IPS-20b (cell line): ENCODE data around the gene COL9A3.
"Not testable (repeated sequence)": the region's sequence is repeated elsewhere in the genome, so short reads cannot be mapped to it uniquely, and the experiment has no call there.

Experiments
- H3K27ac ChIP-seq: one replicate; pipeline ENCODE4 v1.5.1; 2013; ENCODE audit warnings: low read length
- H3K27me3 ChIP-seq: 2 replicates; pipeline ENCODE4 v1.6.1; 2013; ENCODE audit warnings: mild to moderate bottlenecking, low read length, inconsistent platforms; ENCODE audit not compliant: insufficient read depth
- H3K36me3 ChIP-seq: 2 replicates; pipeline ENCODE4 v1.6.1; 2013; ENCODE audit warnings: low read depth, mild to moderate bottlenecking, inconsistent platforms, low read length, moderate library complexity; ENCODE audit not compliant: insufficient read depth
- H3K4me1 ChIP-seq: 2 replicates; pipeline ENCODE4 v1.6.1; 2013; ENCODE audit warnings: mild to moderate bottlenecking, control low read depth, inconsistent platforms, low read length, moderate library complexity; ENCODE audit not compliant: insufficient read depth
- H3K4me3 ChIP-seq: 2 replicates; pipeline ENCODE4 v1.5.1; 2013; ENCODE audit warnings: mild to moderate bottlenecking, low read length, inconsistent platforms
- H3K9ac ChIP-seq: 2 replicates; pipeline ENCODE4 v1.6.1; 2013; ENCODE audit warnings: low read depth, mild to moderate bottlenecking, inconsistent platforms, low read length, moderate library complexity
- H3K9me3 ChIP-seq: 2 replicates; pipeline ENCODE4 v1.6.1; 2013; ENCODE audit warnings: mild to moderate bottlenecking, low read depth, low read length, inconsistent platforms; ENCODE audit not compliant: insufficient read depth

Gene COL9A3

GRCh38 chr20:62839261-62839660 is 22.4 kb downstream of the COL9A3 start:
- H3K4me1 ChIP-seq, result no peaks in the 10 kb centered on the region
- H3K9me3 ChIP-seq, result no peaks in the 10 kb centered on the region
- H3K36me3 ChIP-seq, result peaks cover 24% of the 10 kb centered on the region
- no peak overlapping the region for H3K4me3 ChIP-seq
- no peak overlapping the region for H3K27ac ChIP-seq
- no peak overlapping the region for H3K9ac ChIP-seq
- H3K27me3 ChIP-seq, result no peaks in the 10 kb centered on the region

GRCh38 chr20:62839816-62840215 is 23.0 kb downstream of the COL9A3 start:
- peaks cover 23% of the 10 kb centered on the region for H3K36me3 ChIP-seq
- no peaks in the 10 kb centered on the region for H3K9me3 ChIP-seq
- H3K27me3 ChIP-seq, result no peaks in the 10 kb centered on the region
- no peak overlapping the region for H3K4me3 ChIP-seq
- H3K9ac ChIP-seq, result no peak overlapping the region
- H3K4me1 ChIP-seq, result no peaks in the 10 kb centered on the region
- no peak overlapping the region for H3K27ac ChIP-seq

GRCh38 chr20:62840244-62841197 is 23.7 kb downstream of the COL9A3 start:
- peaks cover 20% of the 10 kb centered on the region for H3K36me3 ChIP-seq
- no peaks in the 10 kb centered on the region for H3K27me3 ChIP-seq
- H3K27ac ChIP-seq, result no peak overlapping the region
- no peak overlapping the region for H3K9ac ChIP-seq
- no peaks in the 10 kb centered on the region for H3K4me1 ChIP-seq
- no peaks in the 10 kb centered on the region for H3K9me3 ChIP-seq
- no peak overlapping the region for H3K4me3 ChIP-seq

GRCh38 chr20:62841705-62842212 is 24.9 kb downstream of the COL9A3 start:
- no peak overlapping the region for H3K9ac ChIP-seq

GRCh38 chr20:62843656-62844055 is 26.8 kb downstream of the COL9A3 start:
- no peak overlapping the region for H3K27ac ChIP-seq
- no peaks in the 10 kb centered on the region for H3K4me1 ChIP-seq
- peaks cover 20% of the 10 kb centered on the region for H3K36me3 ChIP-seq
- no peak overlapping the region for H3K9ac ChIP-seq
- H3K4me3 ChIP-seq, result no peak overlapping the region
- no peaks in the 10 kb centered on the region for H3K9me3 ChIP-seq
- H3K27me3 ChIP-seq, result no peaks in the 10 kb centered on the region

More at GRCh38 chr20:62841705-62842212, 24.9 kb downstream of the COL9A3 start:
- Histone ChIP-seq H3K9me3 (no peaks in the 10 kb centered on the region), H3K4me1 (no peaks in the 10 kb centered on the region), H3K36me3 (peaks cover 28% of the 10 kb centered on the region), H3K4me3 (no peak overlapping the region), H3K27me3 (no peaks in the 10 kb centered on the region), H3K27ac (no peak overlapping the region)

GRCh38 chr20:62844182-62844581 is 27.3 kb downstream of the COL9A3 start:
- Histone ChIP-seq H3K27me3 (no peaks in the 10 kb centered on the region), H3K4me1 (no peaks in the 10 kb centered on the region), H3K36me3 (peaks cover 19% of the 10 kb centered on the region), H3K4me3 (no peak overlapping the region), H3K9ac (no peak overlapping the region), H3K27ac (no peak overlapping the region), H3K9me3 (no peaks in the 10 kb centered on the region)

GRCh38 chr20:62845416-62846160 is 28.7 kb downstream of the COL9A3 start:
- Histone ChIP-seq H3K4me1 (no peaks in the 10 kb centered on the region), H3K27ac (no peak overlapping the region), H3K9ac (no peak overlapping the region), H3K4me3 (no peak overlapping the region), H3K27me3 (no peaks in the 10 kb centered on the region), H3K9me3 (no peaks in the 10 kb centered on the region), H3K36me3 (peaks cover 19% of the 10 kb centered on the region)

- Histone ChIP-seq H3K4me3 (no peak overlapping the region), H3K9me3 (no peaks in the 10 kb centered on the region), H3K27ac (no peak overlapping the region), H3K27me3 (no peaks in the 10 kb centered on the region), H3K4me1 (no peaks in the 10 kb centered on the region), H3K36me3 (peaks cover 18% of the 10 kb centered on the region; the same call in 1 of the 2 replicates), H3K9ac (no peak overlapping the region)
Observed at GRCh38 chr20:62846166-62846890, 29.5 kb downstream of the COL9A3 start.

GRCh38 chr20:62848917-62849316 is 32.1 kb downstream of the COL9A3 start:
- H3K27ac ChIP-seq, H3K4me1 ChIP-seq, H3K9me3 ChIP-seq, H3K9ac ChIP-seq, H3K27me3 ChIP-seq, H3K4me3 ChIP-seq: not testable (repeated sequence)
- peaks cover 37% of the 10 kb centered on the region for H3K36me3 ChIP-seq

GRCh38 chr20:62849431-62849830 is 32.6 kb downstream of the COL9A3 start:
- Histone ChIP-seq H3K4me3 (no peak overlapping the region), H3K9me3 (no peaks in the 10 kb centered on the region), H3K27ac (no peak overlapping the region), H3K36me3 (peaks cover 43% of the 10 kb centered on the region), H3K27me3 (no peaks in the 10 kb centered on the region), H3K4me1 (no peaks in the 10 kb centered on the region), H3K9ac (no peak overlapping the region)

GRCh38 chr20:62850333-62850974 is 33.6 kb downstream of the COL9A3 start:
- Histone ChIP-seq H3K27me3 (no peaks in the 10 kb centered on the region), H3K9me3 (no peaks in the 10 kb centered on the region), H3K36me3 (peaks cover 51% of the 10 kb centered on the region), H3K4me1 (no peaks in the 10 kb centered on the region), H3K27ac (no peak overlapping the region), H3K4me3 (no peak overlapping the region), H3K9ac (no peak overlapping the region)
